ENCODE measurements around the gene MEX3D. TPM values are rescaled to one million over a fixed set of nuclear protein-coding genes. Genes with fewer than 3 reads are reported as not detected.
"Not testable (repeated sequence)": the region's sequence is repeated elsewhere in the genome, so short reads cannot be mapped to it uniquely, and the experiment has no call there.

MEX3D gene
- total RNA-seq, 2 experiments from 2014 or later, result 1.6 to 2.3 TPM

GRCh38 chr19:1549332-1549945 lies 18.7 kb downstream of the MEX3D start:
- no peak overlapping the region for H3K4me3 ChIP-seq (ENCODE audit: low read length)
- H3K27me3 Mint-ChIP-seq, result peaks cover 29% of the 10 kb centered on the region
- no peak for TF ChIP-seq CTCF (IDR thresholded peaks at IDR 0.05)
- no peak overlapping the region for H3K4me3 Mint-ChIP-seq
- no peaks in the 10 kb centered on the region for H3K36me3 ChIP-seq (ENCODE audit: insufficient read depth, low read length)
- H3K9me3 Mint-ChIP-seq, result no peaks in the 10 kb centered on the region
- no peaks in the 10 kb centered on the region for H3K9me3 ChIP-seq (ENCODE audit: control insufficient read depth in 1 of 2, insufficient read depth in 1 of 2, low read length in 2 of 2)
- ATAC-seq (ENCODE audit: poor library complexity) (no peak), DNase-seq (no peak)
- H3K4me1 ChIP-seq (ENCODE audit: insufficient read depth, low read length), result peaks cover 9% of the 10 kb centered on the region
- H3K36me3 Mint-ChIP-seq (ENCODE audit: low read depth), result no peaks in the 10 kb centered on the region
- H3K27me3 ChIP-seq (ENCODE audit: control insufficient read depth in 1 of 2, insufficient read depth in 2 of 2, low read length in 2 of 2), result peaks cover 0 to 9% of the 10 kb centered on the region in 2 experiments
- intact Hi-C loops (cut with DNase I, micrococcal nuclease), result loop anchor here (5.0 to 10.0 kb wide), 5 partner anchors 125 to 275 kb away; partner anchors contain the start of gene ATP8B3 (in 1 of the 2)
- CTCF ChIA-PET, result no interaction called here
- H3K27ac Mint-ChIP-seq, result no peak overlapping the region
- H3K27ac ChIP-seq (ENCODE audit: low read depth in 1 of 2, low read length in 2 of 2), result no peak overlapping the region
- POLR2A ChIA-PET, result no interaction called here
- no peaks in the 10 kb centered on the region for H3K4me1 Mint-ChIP-seq (ENCODE audit: low read depth)

GRCh38 chr19:1540365-1540925 lies 27.7 kb downstream of the MEX3D start:
- no peaks in the 10 kb centered on the region for H3K36me3 ChIP-seq (ENCODE audit: insufficient read depth, low read length)
- H3K9me3 Mint-ChIP-seq, result no peaks in the 10 kb centered on the region
- no peaks in the 10 kb centered on the region for H3K36me3 Mint-ChIP-seq (ENCODE audit: low read depth)
- ChIA-PET CTCF (no interaction called here), POLR2A (no interaction called here)
- peaks cover 35% of the 10 kb centered on the region for H3K27me3 Mint-ChIP-seq
- H3K4me1 Mint-ChIP-seq (ENCODE audit: low read depth), result no peaks in the 10 kb centered on the region
- H3K27ac Mint-ChIP-seq, result no peak overlapping the region
- H3K4me1 ChIP-seq (ENCODE audit: insufficient read depth, low read length), result peaks cover 5% of the 10 kb centered on the region
- H3K9me3 ChIP-seq (ENCODE audit: control insufficient read depth in 1 of 2, insufficient read depth in 1 of 2, low read length in 2 of 2), result peaks cover 0 to 6% of the 10 kb centered on the region in 2 experiments
- no peak for TF ChIP-seq CTCF (IDR thresholded peaks at IDR 0.05)
- no peak overlapping the region for H3K4me3 ChIP-seq (ENCODE audit: low read length)
- intact Hi-C loops (cut with DNase I, micrococcal nuclease), result loop anchor here (10.0 kb wide), 3 partner anchors 134 to 284 kb away; no protein-coding TSS in a partner anchor
- peaks cover 19 to 27% of the 10 kb centered on the region in 2 experiments for H3K27me3 ChIP-seq (ENCODE audit: control insufficient read depth in 1 of 2, insufficient read depth in 2 of 2, low read length in 2 of 2)
- ATAC-seq (ENCODE audit: poor library complexity), result no peak
- no peak overlapping the region for H3K27ac ChIP-seq (ENCODE audit: low read depth in 1 of 2, low read length in 2 of 2)
- DNase-seq, result no peak
- no peak overlapping the region for H3K4me3 Mint-ChIP-seq

GRCh38 chr19:1539749-1540148 lies 28.4 kb downstream of the MEX3D start:
- H3K4me1 ChIP-seq (ENCODE audit: insufficient read depth, low read length); H3K27ac Mint-ChIP-seq; H3K27ac ChIP-seq (ENCODE audit: low read depth in 1 of 2, low read length in 2 of 2); H3K4me3 Mint-ChIP-seq; ATAC-seq (ENCODE audit: poor library complexity); POLR2A ChIA-PET; DNase-seq; H3K36me3 ChIP-seq (ENCODE audit: insufficient read depth, low read length); H3K9me3 Mint-ChIP-seq; H3K4me3 ChIP-seq (ENCODE audit: low read length); CTCF ChIA-PET; H3K36me3 Mint-ChIP-seq (ENCODE audit: low read depth); H3K4me1 Mint-ChIP-seq (ENCODE audit: low read depth): not testable (repeated sequence)
- peaks cover 39% of the 10 kb centered on the region for H3K27me3 Mint-ChIP-seq
- intact Hi-C loops (cut with DNase I, micrococcal nuclease), result loop anchor here (10.0 kb wide), 3 partner anchors 135 to 285 kb away; no protein-coding TSS in a partner anchor
- Histone ChIP-seq H3K9me3 (ENCODE audit: control insufficient read depth in 1 of 2, insufficient read depth in 1 of 2, low read length in 2 of 2) (peaks cover 0 to 13% of the 10 kb centered on the region in 2 experiments), H3K27me3 (ENCODE audit: control insufficient read depth in 1 of 2, insufficient read depth in 2 of 2, low read length in 2 of 2) (peaks cover 19 to 25% of the 10 kb centered on the region in 2 experiments)
